ENCODE results near the gene C1RL. TPM values are rescaled to one million over a fixed set of nuclear protein-coding genes. Genes with fewer than 3 reads are reported as not detected.

Gene C1RL
- total RNA-seq, 1 experiment from 2014 or later: 18.0 TPM

DNA sequence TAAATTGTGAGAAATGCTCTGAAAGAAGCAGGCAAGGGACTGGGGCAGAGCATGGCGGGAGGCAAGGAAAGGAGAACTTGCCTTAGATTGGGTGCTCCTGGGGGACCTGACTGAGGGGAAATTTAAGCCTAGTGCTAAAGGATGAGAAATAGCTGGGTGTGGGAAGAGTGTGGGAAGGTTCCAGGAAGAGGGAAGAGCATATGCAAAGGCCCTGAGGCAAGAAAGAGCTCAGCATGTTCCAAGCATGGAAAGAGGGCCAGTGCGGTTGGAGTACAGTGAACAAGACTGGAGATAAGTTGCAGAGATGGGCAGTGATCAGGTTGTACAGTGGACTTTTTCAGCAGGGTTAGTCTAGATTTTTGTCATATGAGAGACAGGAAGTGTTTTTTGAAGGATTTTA lies 30.2 kb upstream of the C1RL start:
- no peak for DNase-seq (ENCODE audit: low read depth)

GRCh38 chr12:7137908-7138307 lies 28.9 kb upstream of the C1RL start:
- no peak for DNase-seq (ENCODE audit: low read depth)

- no peak for DNase-seq (ENCODE audit: low read depth)
Observed at GRCh38 chr12:7136676-7137075, 27.7 kb upstream of the C1RL start.

DNA sequence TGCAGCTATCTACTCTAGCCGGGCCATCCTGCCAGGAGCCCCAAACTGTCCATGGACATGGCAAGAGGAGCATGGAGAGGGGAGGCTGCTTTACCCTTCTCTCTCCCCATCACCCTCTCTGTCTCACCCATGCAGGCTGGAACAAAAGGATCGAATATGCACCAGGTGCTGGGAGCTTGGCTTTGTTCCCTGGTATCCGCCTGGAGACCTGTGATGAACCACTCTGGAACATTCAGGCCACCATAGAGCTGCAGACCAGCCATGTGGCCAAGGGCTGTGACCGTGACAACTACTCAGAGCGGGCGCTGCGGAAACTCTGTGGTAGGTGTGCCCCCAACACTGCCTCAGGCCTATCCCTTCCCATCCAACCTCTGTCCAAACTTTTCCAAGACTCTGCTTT lies 27.1 kb upstream of the C1RL start:
- DNase-seq (ENCODE audit: low read depth): no peak

DNA sequence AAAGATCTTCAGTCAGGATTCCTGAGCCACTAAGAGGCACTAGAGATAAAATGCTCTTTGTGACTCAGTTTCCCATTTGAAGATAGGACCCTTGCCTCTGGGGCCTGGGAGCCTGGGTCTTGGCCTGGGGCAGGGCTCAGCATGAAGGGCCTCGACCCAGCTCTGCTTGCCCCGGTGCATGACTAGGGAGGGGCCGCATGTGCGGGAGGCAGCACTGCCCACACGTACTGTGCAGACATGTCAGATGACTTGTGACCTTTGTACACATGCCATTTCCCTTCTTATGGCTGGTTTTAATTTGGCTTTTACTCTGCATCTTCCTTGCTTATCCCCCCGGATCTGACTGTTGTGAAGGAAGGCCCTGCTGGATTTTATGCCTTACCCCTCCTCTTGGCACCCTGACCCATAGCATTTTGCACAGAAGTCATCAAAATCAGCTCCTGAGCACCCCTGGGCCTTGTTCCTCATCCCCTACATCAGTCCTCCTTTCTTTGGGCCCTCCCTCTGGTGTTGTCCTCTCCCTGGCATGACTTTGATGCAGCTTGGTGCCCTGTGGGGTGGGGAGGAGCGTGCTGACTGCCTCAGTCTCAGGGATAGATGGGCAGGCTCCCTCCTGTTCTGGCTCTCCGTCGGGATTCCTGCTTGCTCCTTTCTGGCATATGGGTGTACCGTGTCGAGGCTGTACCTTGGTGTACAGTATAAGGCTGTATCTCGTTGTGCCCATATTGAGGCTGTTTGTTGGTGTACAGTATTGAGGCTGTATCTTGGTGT lies 25.6 kb upstream of the C1RL start:
- DNase-seq (ENCODE audit: low read depth): no peak

- peak; percentile 50 for DNase-seq (ENCODE audit: low read depth)
Observed at GRCh38 chr12:7131502-7131866, 22.5 kb upstream of the C1RL start.

- DNase-seq (ENCODE audit: low read depth): peak; percentile 22
Observed at GRCh38 chr12:7130701-7131501, 21.9 kb upstream of the C1RL start.

- peak; percentile 34 for DNase-seq (ENCODE audit: low read depth)
Observed at GRCh38 chr12:7129872-7130691, 21.1 kb upstream of the C1RL start, which contains the start of gene CLSTN3. TSS of gene CLSTN3 (plus strand) at chr12:7130371. CDS start at chr12:7130649, 278 bp downstream.

- no peak for DNase-seq (ENCODE audit: low read depth)
Observed at GRCh38 chr12:7129287-7129871, 20.4 kb upstream of the C1RL start.

- DNase-seq (ENCODE audit: low read depth): no peak
Observed at GRCh38 chr12:7128681-7129286, 19.8 kb upstream of the C1RL start, which contains the start of gene RBP5. TSS of gene RBP5 (minus strand) at chr12:7128889. CDS start at chr12:7128775, 114 bp downstream.

DNA sequence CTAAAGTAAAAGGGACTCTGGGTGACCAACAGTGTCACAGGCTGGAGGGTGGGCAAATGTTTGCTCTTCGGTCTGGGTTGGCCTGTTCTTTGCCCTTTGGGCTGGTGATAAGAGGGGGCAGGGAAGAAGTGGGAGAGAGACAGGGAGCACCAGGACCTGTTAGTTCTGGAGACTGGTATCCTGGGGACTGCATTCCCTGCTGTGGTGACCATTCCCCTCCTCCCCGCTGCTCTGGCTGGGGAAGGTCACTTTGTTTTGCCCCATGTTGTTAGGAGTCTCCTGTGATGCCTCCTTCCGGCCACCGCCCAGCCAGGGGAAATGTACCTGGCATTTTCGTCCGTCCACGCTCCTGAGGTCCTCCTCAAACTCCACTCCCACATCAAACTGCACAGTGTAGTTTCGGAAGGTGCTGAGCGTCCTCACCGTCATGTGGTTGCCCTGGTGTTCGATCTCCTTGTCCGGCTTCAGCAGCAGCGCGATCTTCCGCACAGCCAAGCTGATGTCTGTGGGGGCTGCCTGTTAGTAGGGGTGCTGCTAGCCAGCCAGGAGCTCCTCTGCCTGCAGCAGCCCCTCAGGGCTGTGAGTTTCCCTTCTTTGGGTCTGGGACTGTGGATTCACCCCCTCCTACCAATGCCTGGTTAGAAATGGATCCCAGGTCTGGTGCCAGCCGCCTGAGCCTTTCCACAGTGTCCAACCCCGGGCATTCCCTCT lies 19.1 kb upstream of the C1RL start:
- DNase-seq (ENCODE audit: low read depth): no peak

GRCh38 chr12:7125632-7126227 lies 16.7 kb upstream of the C1RL start:
- no peak for DNase-seq (ENCODE audit: low read depth)

- DNase-seq (ENCODE audit: low read depth): no peak
Observed at GRCh38 chr12:7123806-7124522, 14.9 kb upstream of the C1RL start.

DNA sequence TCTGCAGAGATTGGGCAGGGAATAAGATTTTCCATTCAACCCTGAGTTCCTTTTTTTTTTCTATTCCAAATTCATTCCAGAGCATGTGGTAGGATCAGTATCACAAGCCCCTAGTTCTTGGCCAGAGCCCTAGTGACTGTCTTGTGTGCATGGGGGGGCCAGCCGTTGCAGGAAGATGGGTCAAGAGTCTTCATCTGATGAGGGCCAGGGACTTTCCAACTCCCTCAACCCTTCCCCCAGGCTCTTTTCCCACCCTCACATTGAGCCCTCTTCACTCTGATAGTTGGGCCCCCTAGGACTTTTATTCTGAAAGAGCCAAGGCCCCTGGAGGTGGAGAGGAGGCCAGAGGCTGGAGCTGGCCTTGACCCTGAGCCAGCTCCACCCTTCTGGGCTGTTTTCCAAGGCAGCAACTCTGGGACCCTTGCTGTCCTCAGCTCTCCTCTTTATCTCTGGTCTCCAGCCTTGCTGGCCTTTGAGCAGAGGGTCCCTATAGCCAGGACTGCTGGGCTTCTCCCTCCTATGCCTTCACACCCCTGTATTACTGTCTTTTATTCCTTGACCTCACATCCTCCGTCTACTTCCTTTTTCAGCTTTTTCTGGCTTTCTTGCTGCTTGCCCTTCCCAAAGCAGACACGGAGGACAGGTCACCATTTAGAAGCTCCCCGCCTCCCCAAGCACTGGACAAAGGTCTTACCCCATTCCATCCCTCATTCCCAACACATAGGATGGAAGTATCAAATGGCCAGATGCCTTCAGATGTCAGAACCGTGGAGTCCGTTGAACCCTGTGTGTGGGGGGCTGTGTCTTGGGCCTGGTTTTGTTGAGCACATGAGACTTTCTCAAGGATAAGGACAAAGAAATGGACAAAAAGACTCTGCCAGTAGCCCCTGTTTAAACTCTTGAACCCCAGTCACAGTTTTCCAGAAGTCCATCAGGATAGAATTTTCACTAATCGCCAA lies 14.1 kb upstream of the C1RL start:
- no peak for DNase-seq (ENCODE audit: low read depth)

DNA sequence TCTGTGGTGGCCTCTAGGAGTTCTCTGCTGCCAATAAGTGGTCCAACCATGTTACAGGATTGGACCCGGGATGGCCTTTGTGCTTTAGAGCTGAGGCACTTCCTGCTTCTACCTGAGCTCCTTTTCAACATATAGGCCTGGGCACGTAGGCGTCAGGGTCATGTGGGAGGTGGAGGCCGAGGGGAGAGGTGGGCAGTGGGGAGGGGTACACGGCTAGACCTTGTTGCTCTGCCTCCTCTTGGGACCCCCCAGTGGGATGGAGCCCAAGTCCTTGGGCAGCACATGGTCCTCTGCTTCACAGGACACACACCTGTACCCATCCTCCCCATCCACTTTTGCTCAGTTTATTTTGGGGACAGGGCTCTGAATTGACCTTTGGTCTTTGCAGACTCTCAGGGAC lies 12.3 kb upstream of the C1RL start:
- DNase-seq (ENCODE audit: low read depth): no peak

GRCh38 chr12:7120166-7120565 lies 11.2 kb upstream of the C1RL start:
- DNase-seq (ENCODE audit: low read depth): no peak

- DNase-seq (ENCODE audit: low read depth): no peak
Observed at GRCh38 chr12:7118881-7119280, 9.9 kb upstream of the C1RL start.

DNA sequence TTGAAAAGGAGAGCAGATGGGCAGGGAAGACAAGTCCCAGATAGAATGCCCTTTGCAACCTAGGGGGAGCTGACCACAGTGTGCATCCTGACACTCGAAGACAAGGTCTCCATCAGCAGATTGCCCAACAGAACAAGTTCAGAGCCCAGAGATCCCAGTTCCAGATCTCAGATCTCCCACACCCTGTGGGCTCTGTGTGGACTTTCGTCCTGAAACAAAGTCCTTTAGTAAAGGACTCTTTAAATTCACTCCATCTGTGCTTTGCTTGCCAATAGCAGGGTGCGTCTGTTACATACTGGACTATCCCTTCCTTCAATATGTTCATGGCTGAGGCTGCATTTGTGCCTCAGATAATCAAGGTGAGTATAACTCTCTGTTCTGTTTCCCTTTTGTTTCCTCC lies 8.7 kb upstream of the C1RL start:
- no peak for DNase-seq (ENCODE audit: low read depth)

Measured in HT1080 (cell line).